Measurements from ENCODE around the gene MPND. TPM values are rescaled to one million over a fixed set of nuclear protein-coding genes. Genes with fewer than 3 reads are reported as not detected.

MPND gene
- total and polyA plus RNA-seq, 10 of the 15 experiments (the other 5 are each of a cell fraction or from before 2014, with no cell fraction given): 0.79 to 18.3 (median 6.0) TPM

- Histone ChIP-seq H3K79me2 (ENCODE audit: control insufficient read depth, insufficient read depth, low read length) (peaks cover 98% of the 10 kb centered on the region), H3K4me3 (peak overlapping the region; percentile 52; the same call in 1 of the 2 replicates), H3K4me1 (ENCODE audit: control insufficient read depth, insufficient read depth, low read length) (peaks cover 88% of the 10 kb centered on the region), H3K4me2 (ENCODE audit: control insufficient read depth, insufficient read depth) (peak overlapping the region; percentile 93), H3K9ac (ENCODE audit: control insufficient read depth, insufficient read depth, low read length) (peak overlapping the region; percentile 77), H3K27ac (ENCODE audit: control insufficient read depth, insufficient read depth) (peak overlapping the region; percentile 93), H3K36me3 (ENCODE audit: control insufficient read depth in 2 of 2, insufficient read depth in 2 of 2, low read length in 1 of 2) (peaks cover 12 to 20% of the 10 kb centered on the region in 2 experiments; a peak in 3 of 4 replicates), H3K27me3 (replicated peaks in 1 of 2; ENCODE audit: control insufficient read depth in 2 of 2, insufficient read depth in 2 of 2, low read length in 1 of 2) (no peaks in the 10 kb centered on the region), H4K20me1 (ENCODE audit: control insufficient read depth, insufficient read depth) (no peaks in the 10 kb centered on the region), H3K9me3 (replicated peaks; ENCODE audit: control insufficient read depth, insufficient read depth, low read length) (no peaks in the 10 kb centered on the region), H2AFZ (ENCODE audit: control insufficient read depth, low read depth, low read length) (no peak overlapping the region)
- peak; percentile 64; the same call in 1 of the 2 replicates for TF ChIP-seq BACH1 (IDR thresholded peaks at IDR 0.05; ENCODE audit: borderline replicate concordance)
- TF ChIP-seq SKIL (IDR thresholded peaks at IDR 0.05; ENCODE audit: low read depth, poor library complexity, severe bottlenecking): no peak
- TF ChIP-seq DPF2 (IDR thresholded peaks at IDR 0.05): 0 out of 2 replicates have a peak, but pooled peaks have one; percentile 0
- no peak for TF ChIP-seq MAX (IDR thresholded peaks at IDR 0.05; ENCODE audit: low read depth, low read length)
- CTCF ChIA-PET: interaction anchor here (0.8 to 2.9 kb wide), 10 partner anchors 9 to 144 kb away, joined by 3 to 24 read pairs (median 5); partner anchors contain the start of genes CHAF1A and MPND
- FAIRE-seq (no peak), DNase-seq (ENCODE audit: low read depth, low spot score) (no peak), ATAC-seq (no peak)
- BruUV-seq (replicated peaks): no TSS peak
- RAD21 ChIA-PET (ENCODE audit: unreplicated experiment): interaction anchor here (0.8 to 1.7 kb wide), 4 partner anchors 26 to 31 kb away, joined by 3 to 13 read pairs (median 10); partner anchors contain the start of genes CHAF1A, MPND and SH3GL1
- in situ Hi-C loops (cut with MboI): no loop called here
- SMC1A ChIA-PET (ENCODE audit: uncharacterized antibody, unreplicated experiment): interaction anchor here (1.7 to 4.1 kb wide), 3 partner anchors 20 to 27 kb away, joined by 5 to 27 read pairs (median 13); partner anchors contain the start of genes CHAF1A and SH3GL1
- intact Hi-C loops (cut with micrococcal nuclease; ENCODE audit: unreplicated experiment): loop anchor here (1.0 kb wide), 1 partner anchor 21 kb away; no protein-coding TSS in a partner anchor
- WGBS (ENCODE audit: insufficient coverage, insufficient replicate concordance, low lambda C conversion rate, missing lambda C conversion rate): 73% methylated on average over 26 of the region's 27 CpGs
- POLR2A ChIA-PET: interaction anchor here (0.9 to 9.4 kb wide), 6 partner anchors 19 to 145 kb away, joined by 3 to 110 read pairs (median 9); partner anchors contain the start of genes CHAF1A, EBI3, MPND and SH3GL1
These were observed 31.3 kb downstream of the MPND start for GRCh38 chr19:4374498-4375163.

All from GM12878 (cell line).